WERI-Rb-1 (cell line): ENCODE data around the gene PCNX1.

Experiments
- DNase-seq: peaks from one replicate; pipeline ENCODE4 v3.0.0-alpha.2; 2020
- H3K27ac ChIP-seq: fragments of 250-450 bp; sonication (Bioruptor Pico); 2 replicates; pipeline ENCODE4 v1.5.1; 2020; ENCODE audit warnings: mild to moderate bottlenecking, moderate library complexity
- H3K27me3 ChIP-seq: fragments of 250-450 bp; sonication (Bioruptor Pico); 2 replicates; pipeline ENCODE4 v1.5.1; 2021; ENCODE audit warnings: mild to moderate bottlenecking, low read depth, moderate library complexity; ENCODE audit not compliant: insufficient read depth, severe bottlenecking
- H3K36me3 ChIP-seq: fragments of 250-450 bp; sonication (Bioruptor Pico); 2 replicates; pipeline ENCODE4 v1.5.1; 2020; ENCODE audit warnings: mild to moderate bottlenecking, moderate library complexity
- H3K4me3 ChIP-seq: 2 replicates; pipeline ENCODE4 v1.5.1; 2011; ENCODE audit warnings: low read depth, mild to moderate bottlenecking, control low read depth, low read length
- H3K9me3 ChIP-seq: fragments of 250-450 bp; sonication (Bioruptor Pico); 2 replicates; pipeline ENCODE4 v1.5.1; 2021; ENCODE audit warnings: mild to moderate bottlenecking, moderate library complexity; ENCODE audit not compliant: severe bottlenecking
- TF ChIP-seq, protein P1 (sequence below): IDR thresholded peaks from 2 replicates; pipeline ENCODE4 v1.5.1; 2011; ENCODE audit warnings: low read depth, mild to moderate bottlenecking, control low read depth, inconsistent platforms, low read length

The PCNX1 gene

DNA sequence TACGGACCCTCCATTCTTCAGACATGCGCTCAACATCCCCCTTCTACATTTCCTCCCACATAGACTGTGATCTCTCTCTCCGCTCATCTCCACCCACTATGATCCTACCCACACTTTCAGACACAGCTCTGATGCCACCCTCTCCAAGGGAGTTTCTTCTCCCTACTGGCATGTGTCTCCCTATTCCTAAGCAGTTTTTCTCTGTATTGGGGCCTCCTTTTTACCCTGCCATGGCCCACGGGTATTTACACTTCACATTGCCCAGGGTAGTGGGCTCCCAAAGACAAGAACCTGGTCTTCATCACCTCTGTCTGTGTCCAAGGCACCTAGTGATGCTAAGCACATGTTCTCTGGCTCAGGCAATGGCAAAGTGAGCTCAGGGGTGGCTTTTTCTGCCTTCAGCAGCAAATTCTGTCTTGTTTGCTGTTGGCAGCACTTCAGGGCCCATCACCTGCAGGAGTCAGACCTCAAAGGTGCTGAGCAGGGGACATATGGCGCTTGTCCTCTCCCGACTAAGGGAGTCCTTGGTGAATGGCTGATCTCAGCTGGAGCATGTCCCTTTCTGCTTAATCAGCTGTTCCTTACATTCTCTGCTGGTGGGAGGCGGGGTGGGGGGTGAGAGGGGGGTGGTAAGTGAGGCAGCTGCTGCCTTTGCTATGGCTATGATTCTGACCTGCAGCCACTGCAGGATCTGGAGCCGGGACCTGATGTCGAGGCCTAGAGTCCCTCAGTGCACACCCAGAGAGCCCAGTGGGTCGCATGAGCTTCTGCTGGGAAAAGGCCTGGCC is 256.8 kb downstream of the PCNX1 start:
- Histone ChIP-seq H3K36me3 (no peaks in the 10 kb centered on the region), H3K27ac (no peak overlapping the region), H3K9me3 (no peaks in the 10 kb centered on the region), H3K4me3 (no peak overlapping the region), H3K27me3 (no peaks in the 10 kb centered on the region)
- no peak for DNase-seq
- TF ChIP-seq, protein P1, sequence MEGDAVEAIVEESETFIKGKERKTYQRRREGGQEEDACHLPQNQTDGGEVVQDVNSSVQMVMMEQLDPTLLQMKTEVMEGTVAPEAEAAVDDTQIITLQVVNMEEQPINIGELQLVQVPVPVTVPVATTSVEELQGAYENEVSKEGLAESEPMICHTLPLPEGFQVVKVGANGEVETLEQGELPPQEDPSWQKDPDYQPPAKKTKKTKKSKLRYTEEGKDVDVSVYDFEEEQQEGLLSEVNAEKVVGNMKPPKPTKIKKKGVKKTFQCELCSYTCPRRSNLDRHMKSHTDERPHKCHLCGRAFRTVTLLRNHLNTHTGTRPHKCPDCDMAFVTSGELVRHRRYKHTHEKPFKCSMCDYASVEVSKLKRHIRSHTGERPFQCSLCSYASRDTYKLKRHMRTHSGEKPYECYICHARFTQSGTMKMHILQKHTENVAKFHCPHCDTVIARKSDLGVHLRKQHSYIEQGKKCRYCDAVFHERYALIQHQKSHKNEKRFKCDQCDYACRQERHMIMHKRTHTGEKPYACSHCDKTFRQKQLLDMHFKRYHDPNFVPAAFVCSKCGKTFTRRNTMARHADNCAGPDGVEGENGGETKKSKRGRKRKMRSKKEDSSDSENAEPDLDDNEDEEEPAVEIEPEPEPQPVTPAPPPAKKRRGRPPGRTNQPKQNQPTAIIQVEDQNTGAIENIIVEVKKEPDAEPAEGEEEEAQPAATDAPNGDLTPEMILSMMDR, result no peak
